ENCODE data around the gene TMEM61.

Gene TMEM61

DNA sequence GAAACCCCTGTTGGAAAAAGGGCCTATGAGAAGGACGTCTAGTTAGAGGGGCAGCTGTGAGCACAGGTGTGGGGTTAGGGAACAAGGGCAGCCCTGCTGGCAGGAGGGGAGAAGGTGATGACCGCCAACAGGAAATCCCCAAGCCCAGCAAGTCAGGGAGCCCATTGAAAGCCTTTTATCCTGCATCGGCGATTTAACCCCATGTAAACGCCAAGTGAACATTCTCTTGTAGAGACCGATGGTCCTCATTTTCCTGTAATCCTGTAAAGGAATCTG lies 17.2 kb downstream of the TMEM61 start:
- no peak overlapping the region for H3K4me3 ChIP-seq (ENCODE audit: control insufficient read depth, low read depth, low read length)

DNA sequence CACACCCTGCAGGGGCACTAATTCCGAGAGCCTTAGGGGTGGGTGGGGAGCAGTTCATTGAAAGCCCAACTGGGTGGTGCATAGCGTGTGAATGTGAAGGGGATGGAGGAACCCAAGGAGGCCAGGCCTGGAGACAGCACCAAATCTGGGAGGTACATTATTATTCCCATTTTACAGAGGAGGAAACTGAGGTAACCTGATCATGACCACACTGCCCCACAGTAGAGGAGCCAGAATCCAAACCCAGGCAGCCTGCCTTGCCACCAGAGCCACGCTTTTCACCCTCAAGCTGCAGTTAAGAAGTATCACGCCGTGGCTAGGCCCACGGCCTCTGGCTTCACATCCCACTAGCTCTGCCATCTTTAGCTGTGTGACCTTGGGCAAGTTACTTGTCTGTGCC lies 17.7 kb downstream of the TMEM61 start:
- TF ChIP-seq, protein P1, sequence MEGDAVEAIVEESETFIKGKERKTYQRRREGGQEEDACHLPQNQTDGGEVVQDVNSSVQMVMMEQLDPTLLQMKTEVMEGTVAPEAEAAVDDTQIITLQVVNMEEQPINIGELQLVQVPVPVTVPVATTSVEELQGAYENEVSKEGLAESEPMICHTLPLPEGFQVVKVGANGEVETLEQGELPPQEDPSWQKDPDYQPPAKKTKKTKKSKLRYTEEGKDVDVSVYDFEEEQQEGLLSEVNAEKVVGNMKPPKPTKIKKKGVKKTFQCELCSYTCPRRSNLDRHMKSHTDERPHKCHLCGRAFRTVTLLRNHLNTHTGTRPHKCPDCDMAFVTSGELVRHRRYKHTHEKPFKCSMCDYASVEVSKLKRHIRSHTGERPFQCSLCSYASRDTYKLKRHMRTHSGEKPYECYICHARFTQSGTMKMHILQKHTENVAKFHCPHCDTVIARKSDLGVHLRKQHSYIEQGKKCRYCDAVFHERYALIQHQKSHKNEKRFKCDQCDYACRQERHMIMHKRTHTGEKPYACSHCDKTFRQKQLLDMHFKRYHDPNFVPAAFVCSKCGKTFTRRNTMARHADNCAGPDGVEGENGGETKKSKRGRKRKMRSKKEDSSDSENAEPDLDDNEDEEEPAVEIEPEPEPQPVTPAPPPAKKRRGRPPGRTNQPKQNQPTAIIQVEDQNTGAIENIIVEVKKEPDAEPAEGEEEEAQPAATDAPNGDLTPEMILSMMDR (IDR thresholded peaks at IDR 0.05; ENCODE audit: control insufficient read depth, insufficient read depth, low read depth, low read length, missing control alignments) = no peak
- DNase-seq (ENCODE audit: low read depth) = no peak
- H3K4me3 ChIP-seq (ENCODE audit: control insufficient read depth, low read depth, low read length) = no peak overlapping the region

More for the DNA sequence above, 17.2 kb downstream of the TMEM61 start:
- no peak for DNase-seq (ENCODE audit: low read depth)
- TF ChIP-seq, protein P1 (IDR thresholded peaks at IDR 0.05; ENCODE audit: control insufficient read depth, insufficient read depth, low read depth, low read length, missing control alignments) = no peak

DNA sequence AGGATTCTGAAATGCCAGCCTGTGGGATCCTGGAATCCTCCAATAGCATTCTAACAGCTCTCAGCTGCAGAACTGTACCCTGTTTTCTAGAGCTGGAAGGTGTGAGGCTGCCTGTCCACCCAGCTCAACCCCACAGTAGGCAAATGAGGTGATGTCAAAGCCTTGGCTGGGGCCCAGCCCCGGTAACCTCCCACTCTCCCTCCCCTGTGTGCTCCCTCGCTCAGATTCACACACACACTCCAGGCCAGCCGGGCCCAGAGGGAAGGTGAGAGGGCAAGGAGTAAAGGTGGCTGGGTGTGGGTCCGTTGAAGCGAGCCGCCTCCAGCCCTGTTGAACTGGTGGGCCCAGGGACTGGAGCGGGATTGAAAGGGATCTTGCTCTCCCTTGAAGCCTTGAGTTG lies 18.2 kb downstream of the TMEM61 start, which contains the start of gene BSND:
BSND (plus strand) TSS at position 257 of the 400 bp plus-strand sequence. CDS start 254 bp downstream, outside the sequence.
- TF ChIP-seq, protein P1 (IDR thresholded peaks at IDR 0.05; ENCODE audit: control insufficient read depth, insufficient read depth, low read depth, low read length, missing control alignments) = no peak
- H3K4me3 ChIP-seq (ENCODE audit: control insufficient read depth, low read depth, low read length) = no peak within 1 kb of the TSS
- no peak for DNase-seq (ENCODE audit: low read depth)

DNA sequence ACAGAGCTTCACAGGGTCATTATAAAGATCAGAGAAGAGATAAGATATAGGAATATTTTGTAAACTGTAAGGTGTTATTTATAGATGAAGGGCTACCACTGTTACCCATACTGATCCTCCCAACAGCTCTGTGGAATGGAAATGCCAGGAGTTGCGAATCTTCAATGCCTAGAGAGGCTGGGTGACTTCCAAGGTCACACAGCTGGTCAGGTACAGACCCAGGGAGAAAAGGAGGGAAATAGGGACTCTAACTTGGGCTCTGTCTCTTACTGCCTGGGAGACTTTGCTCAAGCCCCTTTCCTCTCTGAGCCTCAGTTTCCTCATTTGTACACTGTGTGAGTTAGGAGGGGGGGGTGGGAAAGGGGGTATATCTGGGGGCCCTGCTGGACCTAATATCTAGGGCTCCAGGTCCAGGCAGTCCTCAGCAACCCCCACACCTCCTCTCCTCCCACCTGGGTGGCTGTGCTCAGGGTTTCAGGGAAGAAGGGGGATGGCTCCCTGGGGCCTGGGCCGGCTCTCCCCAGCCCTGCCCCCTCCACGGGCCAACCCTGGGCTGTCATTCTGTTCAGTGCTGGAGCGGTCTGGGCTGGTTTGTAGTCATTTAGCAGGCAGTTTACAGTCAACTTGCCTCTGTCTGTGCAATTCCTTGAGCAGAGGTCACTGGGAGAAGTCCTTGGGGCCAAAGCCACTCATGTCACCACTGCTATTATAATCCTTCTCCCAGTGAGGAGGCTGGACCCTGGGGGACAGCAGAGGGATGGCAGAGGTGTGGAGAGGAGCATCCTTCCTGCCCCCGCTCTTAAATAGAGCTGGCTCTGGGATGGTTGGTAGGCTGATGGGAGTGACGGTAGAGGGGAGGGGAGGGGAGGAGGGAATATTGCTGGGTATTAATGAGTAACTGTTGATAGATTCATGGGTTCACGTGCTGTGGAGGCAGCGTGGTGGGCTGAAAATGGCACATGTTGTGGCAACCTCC lies 20.0 kb downstream of the TMEM61 start:
- TF ChIP-seq, protein P1 (IDR thresholded peaks at IDR 0.05; ENCODE audit: control insufficient read depth, insufficient read depth, low read depth, low read length, missing control alignments) = no peak

DNA sequence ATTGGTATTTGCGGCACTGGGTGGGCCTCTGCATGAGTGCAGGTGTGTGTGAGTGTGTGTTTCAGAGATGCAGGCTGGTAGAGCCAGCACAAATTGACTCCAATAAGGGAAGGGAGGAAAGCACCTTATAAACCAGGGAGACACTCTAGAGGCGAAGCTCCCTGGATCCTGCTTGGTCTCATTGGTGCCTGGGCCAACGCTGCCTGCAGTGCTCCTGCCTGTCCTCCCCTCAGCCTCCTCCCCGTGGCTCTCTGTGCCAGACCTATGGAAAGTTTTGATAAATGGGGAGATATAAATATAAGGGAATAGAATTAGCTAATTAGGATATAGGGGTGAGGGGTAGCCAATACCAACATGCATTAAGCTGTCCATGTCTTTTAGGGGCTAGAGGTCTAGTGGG lies 20.9 kb downstream of the TMEM61 start:
- DNase-seq (ENCODE audit: low read depth) = no peak
- no peak overlapping the region for H3K4me3 ChIP-seq (ENCODE audit: control insufficient read depth, low read depth, low read length)
- TF ChIP-seq, protein P1 (IDR thresholded peaks at IDR 0.05; ENCODE audit: control insufficient read depth, insufficient read depth, low read depth, low read length, missing control alignments) = no peak

More for the DNA sequence above, 20.0 kb downstream of the TMEM61 start:
- DNase-seq (ENCODE audit: low read depth) = no peak
- no peak overlapping the region for H3K4me3 ChIP-seq (ENCODE audit: control insufficient read depth, low read depth, low read length)

DNA sequence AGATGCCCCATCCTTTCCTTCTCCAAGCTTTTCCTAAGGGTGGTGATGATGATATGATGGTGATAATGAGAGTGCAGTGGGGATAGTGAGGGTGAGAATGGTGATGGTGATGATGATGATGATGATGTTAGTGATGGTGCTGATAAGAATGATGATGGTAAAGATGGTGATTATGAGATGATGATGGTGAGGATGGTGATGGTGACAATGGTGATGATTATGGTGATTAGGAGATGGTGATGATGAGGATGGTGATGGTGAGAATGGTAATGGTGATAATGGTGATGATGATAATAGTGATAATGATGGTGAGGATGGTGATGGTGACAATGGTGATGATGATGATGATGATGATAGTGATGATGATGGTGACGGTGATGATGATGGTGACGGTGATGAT lies 22.3 kb downstream of the TMEM61 start:
- TF ChIP-seq, protein P1 (IDR thresholded peaks at IDR 0.05; ENCODE audit: control insufficient read depth, insufficient read depth, low read depth, low read length, missing control alignments) = no peak
- no peak for DNase-seq (ENCODE audit: low read depth)
- no peak overlapping the region for H3K4me3 ChIP-seq (ENCODE audit: control insufficient read depth, low read depth, low read length)
